GDM1 (cell line): Measurements from ENCODE around the gene SCGB2A2.

Experiments used
- DNase-seq: peaks from one replicate; lab custom pipeline; 2025; lab: John Stamatoyannopoulos, UW

The SCGB2A2 gene

GRCh38 chr11:62306227-62306626 is 36.3 kb downstream of the SCGB2A2 start:
- no peak for DNase-seq

- DNase-seq: no peak
Observed at GRCh38 chr11:62307950-62308349, 38.0 kb downstream of the SCGB2A2 start.

DNA sequence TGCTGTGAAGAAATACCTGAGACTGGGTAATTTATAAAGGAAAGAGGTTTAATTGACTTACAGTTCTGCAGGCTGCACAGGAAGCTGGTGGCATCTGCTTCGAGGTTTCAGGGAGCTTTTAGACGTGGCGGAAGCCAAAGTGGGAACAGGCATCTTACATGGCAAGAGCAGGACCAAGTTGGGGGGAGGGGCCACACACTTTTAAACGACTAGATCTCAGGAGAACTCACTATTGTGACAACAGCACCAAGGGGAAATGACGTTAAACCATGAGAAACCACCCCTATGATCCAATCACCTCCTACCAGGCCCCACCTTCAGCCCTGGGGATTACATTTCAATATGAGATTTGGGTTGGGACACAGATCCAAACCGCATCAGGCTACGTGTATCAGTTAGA is 40.0 kb downstream of the SCGB2A2 start:
- no peak for DNase-seq

DNA sequence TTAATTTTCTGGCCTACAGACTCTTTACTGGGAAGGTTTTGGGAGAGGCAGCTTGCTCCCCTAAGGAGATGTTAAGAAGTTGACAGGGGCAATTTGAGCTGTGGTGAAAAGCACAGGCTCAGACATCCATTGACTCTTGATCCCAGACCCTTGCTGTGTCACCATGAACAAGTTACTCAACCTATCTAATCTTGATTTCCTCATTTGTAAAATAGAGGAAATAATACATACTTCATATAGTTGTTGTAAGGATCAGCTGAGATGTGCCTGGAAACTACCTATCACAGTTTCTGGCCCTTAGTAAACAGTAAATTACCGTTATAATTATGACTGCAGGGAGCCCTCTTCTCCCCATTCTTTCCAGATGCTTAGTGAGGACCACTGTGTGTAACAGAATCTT is 45.5 kb downstream of the SCGB2A2 start:
- DNase-seq: no peak

DNA sequence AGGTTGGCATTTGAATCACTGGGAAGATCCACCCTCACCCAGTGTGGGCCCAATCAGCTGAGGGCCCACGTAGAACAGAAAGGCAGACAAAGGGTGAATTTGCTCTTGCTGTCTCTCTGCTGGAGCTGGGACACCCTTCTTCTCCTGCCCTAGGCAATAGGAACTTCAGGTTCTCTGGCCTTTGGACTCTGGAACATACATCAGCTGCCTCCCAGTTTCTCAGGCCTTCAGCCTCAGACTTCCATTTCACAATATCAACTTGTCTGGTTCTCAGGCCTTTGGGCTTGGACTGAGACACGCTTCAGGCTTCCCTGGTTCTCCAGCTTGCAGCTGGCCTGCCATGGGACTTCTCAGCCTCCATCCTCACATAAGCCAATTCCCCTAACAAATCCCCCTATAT is 52.6 kb downstream of the SCGB2A2 start:
- DNase-seq: no peak
